HT1080 (cell line): ENCODE data around the gene MFAP4. TPM values are rescaled to one million over a fixed set of nuclear protein-coding genes. Genes with fewer than 3 reads are reported as not detected.

Source experiments
- DNase-seq: peaks from one replicate; pipeline ENCODE4 v3.0.0-alpha.2; 2015; ENCODE audit warnings: low read depth
- polyA plus RNA-seq, 2 experiments: library from polyadenylated mRNA; depleted of rRNA; stranded (reverse); fragments of >200 nt; gene quantifications; 2 replicates each; pipeline ENCODE4 v1.2.3, GENCODE V29; 2015
- total RNA-seq: library from RNA; depleted of rRNA; stranded (reverse); fragments of >200 nt; shearing (Covaris generic); gene quantifications from 2 replicates; pipeline ENCODE4 v1.2.3, GENCODE V29; 2014; rRNA removed

MFAP4 gene
- not detected in 2 replicates for total RNA-seq
- polyA plus RNA-seq (2015; cell fraction: cytosol; rRNA removed), result not detected in 2 replicates
- polyA plus RNA-seq (2015; cell fraction: nucleus; rRNA removed), result not detected in 2 replicates

- DNase-seq, result no peak
These were observed at the start of gene MFAP4 for GRCh38 chr17:19386974-19387920. MFAP4 (minus strand) TSS chr17:19387190; CDS start chr17:19387155, 35 bp downstream.

GRCh38 chr17:19433727-19434340 lies 46.8 kb upstream of the MFAP4 start:
- DNase-seq, result no peak

- DNase-seq, result no peak
These were observed 46.3 kb upstream of the MFAP4 start for GRCh38 chr17:19433255-19433654.

GRCh38 chr17:19431691-19432090 lies 44.7 kb upstream of the MFAP4 start:
- DNase-seq, result no peak

GRCh38 chr17:19426631-19427030 lies 39.6 kb upstream of the MFAP4 start:
- no peak for DNase-seq

- no peak for DNase-seq
These were observed 38.2 kb upstream of the MFAP4 start for GRCh38 chr17:19424934-19425868.

- no peak for DNase-seq
These were observed 34.9 kb upstream of the MFAP4 start for GRCh38 chr17:19421926-19422325.

GRCh38 chr17:19421219-19421618 lies 34.2 kb upstream of the MFAP4 start:
- no peak for DNase-seq

- peak; percentile 67 for DNase-seq
These were observed 31.4 kb upstream of the MFAP4 start for GRCh38 chr17:19418251-19418992.

GRCh38 chr17:19417611-19418010 lies 30.6 kb upstream of the MFAP4 start:
- DNase-seq, result no peak

GRCh38 chr17:19415806-19416775 lies 29.1 kb upstream of the MFAP4 start:
- no peak for DNase-seq

GRCh38 chr17:19415311-19415710 lies 28.3 kb upstream of the MFAP4 start:
- DNase-seq, result no peak

GRCh38 chr17:19414396-19415280 lies 27.6 kb upstream of the MFAP4 start:
- no peak for DNase-seq

- no peak for DNase-seq
These were observed 26.8 kb upstream of the MFAP4 start for GRCh38 chr17:19413761-19414160.

GRCh38 chr17:19412984-19413383 lies 26.0 kb upstream of the MFAP4 start:
- DNase-seq, result no peak

GRCh38 chr17:19412510-19412909 lies 25.5 kb upstream of the MFAP4 start:
- no peak for DNase-seq

- no peak for DNase-seq
These were observed 24.6 kb upstream of the MFAP4 start for GRCh38 chr17:19411631-19412030.
